ENCODE measurements around the gene PGM1. TPM values are rescaled to one million over a fixed set of nuclear protein-coding genes. Genes with fewer than 3 reads are reported as not detected.

PGM1 gene
- total RNA-seq, 1 experiment from 2014 or later, result 54.6 TPM

- intact Hi-C loops (cut with micrococcal nuclease), result no loop called here
- Histone ChIP-seq H3K27me3 (ENCODE audit: insufficient read depth, low read length) (no peaks in the 10 kb centered on the region), H2AFZ (ENCODE audit: low read depth, low read length, poor library complexity, severe bottlenecking) (no peak overlapping the region), H3K36me3 (ENCODE audit: control insufficient read depth in 1 of 2, insufficient read depth in 2 of 2, low read length in 2 of 2) (peaks cover 0 to 4% of the 10 kb centered on the region in 2 experiments; a peak in 1 of 4 replicates), H3K4me1 (ENCODE audit: control insufficient read depth in 1 of 2, insufficient read depth in 2 of 2, low read length in 2 of 2) (peaks cover 10 to 16% of the 10 kb centered on the region in 2 experiments; a peak in 3 of 4 replicates), H3K4me3 (replicated peaks in 1 of 2; ENCODE audit: low read depth in 1 of 2, low read length in 2 of 2) (peak overlapping the region; percentile 77 to 82), H3K9me2 (ENCODE audit: insufficient read depth) (no peaks in the 10 kb centered on the region), H3K9ac (ENCODE audit: low read length) (peak overlapping the region; percentile 80), H3K79me2 (ENCODE audit: insufficient read depth, low read length) (peaks cover 15% of the 10 kb centered on the region), H3K27ac (ENCODE audit: low read depth, low read length) (peak overlapping the region; percentile 89), H4K20me1 (ENCODE audit: insufficient read depth) (no peaks in the 10 kb centered on the region), H3K4me2 (ENCODE audit: low read length) (peak overlapping the region; percentile 86), H3K9me3 (ENCODE audit: control insufficient read depth in 1 of 2, insufficient read depth in 1 of 2, low read depth in 1 of 2, low read length in 2 of 2) (no peaks in the 10 kb centered on the region)
- peak; percentile 63 for ATAC-seq
- RAD21 ChIA-PET (ENCODE audit: low non-redundant PET in 1 of 2, low total read pairs in 2 of 2, uncharacterized antibody in 2 of 2, unreplicated experiment in 2 of 2), result no interaction called here
- BruUV-seq (replicated peaks), result no TSS peak
- CTCF ChIA-PET, result no interaction called here
- POLR2A ChIA-PET, result no interaction called here
- peak; percentile 67 for DNase-seq (ENCODE audit: low read depth, low spot score)
- peak; percentile 35 for TF ChIP-seq SP1 (IDR thresholded peaks at IDR 0.05; ENCODE audit: low read depth)
- TF ChIP-seq POLR2A (IDR thresholded peaks at IDR 0.05; ENCODE audit: borderline replicate concordance, extremely low read depth, insufficient read depth, insufficient read length), result no peak
- TF ChIP-seq CBX3 (IDR thresholded peaks at IDR 0.05; ENCODE audit: low read depth), result no peak
- TF ChIP-seq JUND (IDR thresholded peaks at IDR 0.05), result no peak
- TF ChIP-seq SIN3A (IDR thresholded peaks at IDR 0.05; ENCODE audit: low read depth), result peak; percentile 36
- no peak for TF ChIP-seq RAD21 (IDR thresholded peaks at IDR 0.05; ENCODE audit: low read depth)
- TF ChIP-seq ZNF274 (IDR thresholded peaks at IDR 0.05; ENCODE audit: low read depth, low read length), result no peak
- peak; percentile 82 for TF ChIP-seq CEBPB (IDR thresholded peaks at IDR 0.05; ENCODE audit: low read depth)
- TF ChIP-seq EZH2 (IDR thresholded peaks at IDR 0.05), result no peak
- TF ChIP-seq SRF (IDR thresholded peaks at IDR 0.05; ENCODE audit: low read depth), result no peak
- no peak for TF ChIP-seq EZH2phosphoT487 (IDR thresholded peaks at IDR 0.05; ENCODE audit: borderline replicate concordance)
- TF ChIP-seq ELF1 (IDR thresholded peaks at IDR 0.05; ENCODE audit: borderline replicate concordance, low read depth), result no peak
- no peak; the same call in 1 of the 2 replicates for TF ChIP-seq MAX (IDR thresholded peaks at IDR 0.05)
- TF ChIP-seq FOSL1 (IDR thresholded peaks at IDR 0.05; ENCODE audit: low read depth), result no peak
- peak; percentile 37 for TF ChIP-seq POLR2AphosphoS5 (IDR thresholded peaks at IDR 0.05; ENCODE audit: low read depth, low read length)
- 0 out of 2 replicates have a peak, but pooled peaks have one; percentile 51 for TF ChIP-seq EGR1 (IDR thresholded peaks at IDR 0.05; ENCODE audit: low read depth)
- no peak for TF ChIP-seq ZFX (IDR thresholded peaks at IDR 0.05)
- TF ChIP-seq TCF7L2 (IDR thresholded peaks at IDR 0.05; ENCODE audit: borderline replicate concordance, extremely low read depth, insufficient read depth, insufficient read length), result peak; percentile 5
- no peak for TF ChIP-seq CTCF (IDR thresholded peaks at IDR 0.05 in 2 of 3, conservative IDR thresholded peaks at IDR 0.05 in 1 of 3; ENCODE audit: borderline replicate concordance in 1 of 3, insufficient read depth in 1 of 3, low read depth in 2 of 3, low read length in 2 of 3)
- peak; percentile 22 for TF ChIP-seq YY1 (IDR thresholded peaks at IDR 0.05; ENCODE audit: extremely low read depth, insufficient replicate concordance, low read depth, low read length)
- no peak for TF ChIP-seq ZBTB33 (IDR thresholded peaks at IDR 0.05; ENCODE audit: extremely low read depth, insufficient replicate concordance, low read length)
These were observed 835 bp downstream of the PGM1 start for GRCh38 chr1:63593886-63594605.

Measured in HCT116 (cell line).